Activated CD8-positive, alpha-beta T cell treated with anti-CD3 and anti-CD28 coated beads for 36 hours (primary cell): ENCODE results near the gene NKAPL. TPM values are rescaled to one million over a fixed set of nuclear protein-coding genes. Genes with fewer than 3 reads are reported as not detected.

Experiments
- ATAC-seq: fragments of 200-7000 bp; cut with Tn5 transposase; one replicate; pipeline ENCODE4 v1.10.0; 2021; ENCODE audit warnings: mild to moderate bottlenecking, moderate library complexity
- CTCF ChIA-PET: fragments of 350-600 bp; sonication (Branson Sonifier 250); formaldehyde crosslinking; loops from one replicate; lab custom pipeline; 2021; ENCODE audit warnings: antibody characterized with exemption; lab: Charles Lee
- POLR2A ChIA-PET: fragments of 350-600 bp; sonication (Branson Sonifier 250); formaldehyde crosslinking; loops from one replicate; lab custom pipeline; 2021; ENCODE audit warnings: antibody characterized with exemption; lab: Charles Lee
- DNase-seq: peaks from one replicate; pipeline ENCODE4 v3.0.0-alpha.2; 2020
- H3K27ac Mint-ChIP-seq: one replicate; pipeline ENCODE4 v1.8.0; 2021; ENCODE audit warnings: mild to moderate bottlenecking, mixed read lengths
- H3K27me3 Mint-ChIP-seq: one replicate; pipeline ENCODE4 v1.8.0; 2021; ENCODE audit warnings: mixed read lengths
- H3K36me3 Mint-ChIP-seq: one replicate; pipeline ENCODE4 v1.8.0; 2021; ENCODE audit warnings: low read depth, mixed read lengths
- H3K4me1 Mint-ChIP-seq: one replicate; pipeline ENCODE4 v1.8.0; 2021; ENCODE audit warnings: low read depth, mixed read lengths
- H3K4me3 Mint-ChIP-seq: one replicate; pipeline ENCODE4 v1.8.0; 2021; ENCODE audit warnings: mild to moderate bottlenecking, moderate library complexity, mixed read lengths
- H3K9me3 Mint-ChIP-seq: one replicate; pipeline ENCODE4 v1.8.0; 2021; ENCODE audit warnings: mixed read lengths
- CTCF ChIP-seq: fragments of 200-600 bp; IDR thresholded peaks from one replicate; pipeline ENCODE4 v1.8.0; 2022; ENCODE audit warnings: antibody characterized with exemption, mild to moderate bottlenecking
- intact Hi-C: fragments of 100-400 bp; cut with micrococcal nuclease; formaldehyde crosslinking; loops from one replicate; pipeline ENCODE4 v1.10.0; 2022
- total RNA-seq, 2 experiments: library from RNA; stranded (reverse); gene quantifications; one replicate each; pipeline ENCODE4 v1.2.3, GENCODE V29; 2021

The NKAPL gene
- total RNA-seq, 2 experiments from 2014 or later, result not detected

GRCh38 chr6:28252009-28252975 is 6.8 kb upstream of the NKAPL start, which contains the start of gene ZKSCAN4:
Gene ZKSCAN4, minus strand, starts transcription at chr6:28252269. Its CDS starts 289 bp downstream, at chr6:28251980.
- CTCF ChIA-PET, result interaction anchor here (0.8 to 2.8 kb wide), 6 partner anchors 14 to 126 kb away, joined by 3 to 11 read pairs (median 6); partner anchors contain the start of gene ZKSCAN8
- Mint-ChIP-seq H3K4me3 (peak within 1 kb of the TSS; percentile 99), H3K36me3 (peaks cover 4% of the 10 kb centered on the region), H3K27ac (peak within 1 kb of the TSS; percentile 87), H3K9me3 (no peaks in the 10 kb centered on the region), H3K4me1 (peaks cover 28% of the 10 kb centered on the region), H3K27me3 (no peaks in the 10 kb centered on the region)
- no peak for TF ChIP-seq CTCF
- ATAC-seq (peak; percentile 81), DNase-seq (peak; percentile 88)
- intact Hi-C loops, result loop anchor here (10.0 kb wide), 1 partner anchor 117 kb away; no protein-coding TSS in a partner anchor
- POLR2A ChIA-PET, result interaction anchor here (0.6 to 1.6 kb wide), 5 partner anchors 12 to 1662 kb away, joined by 3 to 8 read pairs (median 4); partner anchors contain the start of gene ZSCAN26

GRCh38 chr6:28254121-28254519 is 5.0 kb upstream of the NKAPL start:
- no peak overlapping the region for H3K27ac Mint-ChIP-seq
- H3K4me3 Mint-ChIP-seq, result no peak overlapping the region
- ChIA-PET CTCF (interaction anchor here (1.4 to 2.8 kb wide), 3 partner anchors 25 to 113 kb away, joined by 3 to 11 read pairs (median 9); partner anchors contain the start of gene ZKSCAN8), POLR2A (interaction anchor here (0.9 to 1.2 kb wide), 5 partner anchors 12 to 124 kb away, joined by 3 to 4 read pairs (median 3); partner anchors contain the start of gene ZKSCAN8)
- TF ChIP-seq CTCF, result no peak
- peak; percentile 62 for ATAC-seq
- peaks cover 2% of the 10 kb centered on the region for H3K36me3 Mint-ChIP-seq
- intact Hi-C loops, result loop anchor here (10.0 kb wide), 1 partner anchor 119 kb away; no protein-coding TSS in a partner anchor
- DNase-seq, result peak; percentile 61
- H3K4me1 Mint-ChIP-seq, result peaks cover 32% of the 10 kb centered on the region
- peaks cover 2% of the 10 kb centered on the region for H3K27me3 Mint-ChIP-seq
- H3K9me3 Mint-ChIP-seq, result peaks cover 4% of the 10 kb centered on the region

- H3K4me1 Mint-ChIP-seq, result peaks cover 14% of the 10 kb centered on the region
- ChIA-PET POLR2A (no interaction called here), CTCF (interaction anchor here (1.6 kb wide), 1 partner anchor 98 kb away, joined by 3 read pairs; no protein-coding TSS in a partner anchor)
- no peak overlapping the region for H3K4me3 Mint-ChIP-seq
- H3K27me3 Mint-ChIP-seq, result peaks cover 2% of the 10 kb centered on the region
- no peak for ATAC-seq
- DNase-seq, result no peak
- intact Hi-C loops, result loop anchor here (10.0 kb wide), 1 partner anchor 122 kb away; no protein-coding TSS in a partner anchor
- H3K36me3 Mint-ChIP-seq, result peaks cover 2% of the 10 kb centered on the region
- no peak overlapping the region for H3K27ac Mint-ChIP-seq
- H3K9me3 Mint-ChIP-seq, result peaks cover 7% of the 10 kb centered on the region
- TF ChIP-seq CTCF, result no peak
Observed at GRCh38 chr6:28257042-28257441, 2.1 kb upstream of the NKAPL start.

GRCh38 chr6:28263922-28264321 is 4.8 kb downstream of the NKAPL start:
- DNase-seq, result no peak
- peaks cover 4% of the 10 kb centered on the region for H3K9me3 Mint-ChIP-seq
- ATAC-seq, result no peak
- no peak for TF ChIP-seq CTCF
- no peaks in the 10 kb centered on the region for H3K36me3 Mint-ChIP-seq
- H3K4me3 Mint-ChIP-seq, result no peak overlapping the region
- H3K27ac Mint-ChIP-seq, result no peak overlapping the region
- POLR2A ChIA-PET, result interaction anchor here (1.3 to 1.7 kb wide), 2 partner anchors 12 to 122 kb away, joined by 3 to 4 read pairs; partner anchors contain the start of genes ZKSCAN4 and ZKSCAN8
- no peaks in the 10 kb centered on the region for H3K27me3 Mint-ChIP-seq
- intact Hi-C loops, result loop anchor here (10.0 kb wide), 1 partner anchor 91 kb away; no protein-coding TSS in a partner anchor
- CTCF ChIA-PET, result interaction anchor here (2.8 kb wide), 1 partner anchor 92 kb away, joined by 11 read pairs; no protein-coding TSS in a partner anchor
- peaks cover 16% of the 10 kb centered on the region for H3K4me1 Mint-ChIP-seq
